H9 (cell line): ENCODE data around the gene PRUNE2. TPM values are rescaled to one million over a fixed set of nuclear protein-coding genes. Genes with fewer than 3 reads are reported as not detected.

Source experiments
- DNase-seq: peaks from one replicate; pipeline ENCODE4 v3.0.0-alpha.2; 2017
- H2AFZ ChIP-seq: one replicate; pipeline ENCODE4 v1.6.1; 2013; ENCODE audit warnings: mild to moderate bottlenecking, low read length, control low read depth, moderate library complexity
- H2AK5ac ChIP-seq: 2 replicates; pipeline ENCODE4 v1.6.1; 2013; ENCODE audit warnings: low read length, control low read depth, mixed read lengths; ENCODE audit not compliant: insufficient read length
- H2BK120ac ChIP-seq: one replicate; pipeline ENCODE4 v1.6.1; 2013; ENCODE audit warnings: low read depth, mild to moderate bottlenecking, low read length, control low read depth, inconsistent platforms; ENCODE audit not compliant: poor library complexity, severe bottlenecking
- H2BK12ac ChIP-seq: 2 replicates; pipeline ENCODE4 v1.6.1; 2013; ENCODE audit warnings: low read length, control low read depth, mixed read lengths, low read depth; ENCODE audit not compliant: insufficient read length
- H2BK15ac ChIP-seq: 2 replicates; pipeline ENCODE4 v1.6.1; 2013; ENCODE audit warnings: low read depth, low read length, control low read depth
- H2BK20ac ChIP-seq: one replicate; pipeline ENCODE4 v1.6.1; 2013; ENCODE audit warnings: low read depth, mild to moderate bottlenecking, low read length, control low read depth, inconsistent platforms; ENCODE audit not compliant: poor library complexity, severe bottlenecking
- H2BK5ac ChIP-seq: 2 replicates; pipeline ENCODE4 v1.6.1; 2013; ENCODE audit warnings: low read length, control low read depth, mixed read lengths; ENCODE audit not compliant: insufficient read length
- H3K14ac ChIP-seq: 2 replicates; pipeline ENCODE4 v1.6.1; 2013; ENCODE audit warnings: low read length, control low read depth; ENCODE audit not compliant: insufficient read depth
- H3K18ac ChIP-seq: 2 replicates; pipeline ENCODE4 v1.6.1; 2013; ENCODE audit warnings: low read depth, mild to moderate bottlenecking, mixed read lengths, low read length, control low read depth; ENCODE audit not compliant: insufficient read length
- H3K23ac ChIP-seq: 2 replicates; pipeline ENCODE4 v1.6.1; 2013; ENCODE audit warnings: low read length, control low read depth, mixed read lengths, low read depth; ENCODE audit not compliant: insufficient read length
- H3K23me2 ChIP-seq: 2 replicates; pipeline ENCODE4 v1.6.1; 2013; ENCODE audit warnings: low read depth, mild to moderate bottlenecking, mixed read lengths, low read length, control low read depth; ENCODE audit not compliant: insufficient read length, poor library complexity, severe bottlenecking
- H3K27ac ChIP-seq: 2 replicates; pipeline ENCODE4 v1.5.1; 2013; ENCODE audit warnings: low read length, control low read depth, mixed read lengths, low read depth; ENCODE audit not compliant: insufficient read length
- H3K27me3 ChIP-seq: 2 replicates; pipeline ENCODE4 v1.6.1; 2013; ENCODE audit warnings: low read length, control low read depth, inconsistent platforms; ENCODE audit not compliant: insufficient read depth
- H3K4ac ChIP-seq: 2 replicates; pipeline ENCODE4 v1.6.1; 2013; ENCODE audit warnings: low read depth, mild to moderate bottlenecking, control low read depth, inconsistent platforms, low read length, moderate library complexity
- H3K4me1 ChIP-seq: 2 replicates; pipeline ENCODE4 v1.6.1; 2013; ENCODE audit warnings: low read length, control low read depth, inconsistent platforms; ENCODE audit not compliant: insufficient read depth
- H3K4me2 ChIP-seq: 2 replicates; pipeline ENCODE4 v1.6.1; 2013; ENCODE audit warnings: low read length, control low read depth, mixed read lengths; ENCODE audit not compliant: insufficient read length, insufficient read depth
- H3K56ac ChIP-seq: 2 replicates; pipeline ENCODE4 v1.6.1; 2013; ENCODE audit warnings: low read depth, mild to moderate bottlenecking, mixed read lengths, low read length, control low read depth; ENCODE audit not compliant: insufficient read length
- H3K79me1 ChIP-seq: 2 replicates; pipeline ENCODE4 v1.6.1; 2013; ENCODE audit warnings: low read depth, mild to moderate bottlenecking, moderate library complexity, low read length, control low read depth, inconsistent platforms; ENCODE audit not compliant: insufficient read depth, poor library complexity, severe bottlenecking
- H3K79me2 ChIP-seq: 2 replicates; pipeline ENCODE4 v1.6.1; 2013; ENCODE audit warnings: low read length, control low read depth, inconsistent platforms; ENCODE audit not compliant: insufficient read depth
- H3K9ac ChIP-seq: 2 replicates; pipeline ENCODE4 v1.6.1; 2013; ENCODE audit warnings: low read length, control low read depth, mixed read lengths; ENCODE audit not compliant: insufficient read length; ENCODE audit errors: extremely low read depth
- H3K9me3 ChIP-seq: one replicate; pipeline ENCODE4 v1.6.1; 2013; ENCODE audit warnings: low read depth, low read length, inconsistent platforms; ENCODE audit not compliant: control insufficient read depth
- H3T11ph ChIP-seq: one replicate; pipeline ENCODE4 v1.6.1; 2013; ENCODE audit warnings: mild to moderate bottlenecking, low read length, control low read depth, inconsistent platforms
- H4K20me1 ChIP-seq: one replicate; pipeline ENCODE4 v1.6.1; 2013; ENCODE audit not compliant: control insufficient read depth, insufficient read length, insufficient read depth
- H4K5ac ChIP-seq: 2 replicates; pipeline ENCODE4 v1.6.1; 2013; ENCODE audit warnings: low read depth, mild to moderate bottlenecking, mixed read lengths, low read length, control low read depth; ENCODE audit not compliant: insufficient read length
- H4K8ac ChIP-seq: replicated peaks from 2 replicates; pipeline ENCODE4 v1.6.1; 2013; ENCODE audit warnings: low read length, control low read depth, mixed read lengths, low read depth; ENCODE audit not compliant: insufficient read length
- H4K91ac ChIP-seq: 2 replicates; pipeline ENCODE4 v1.6.1; 2013; ENCODE audit warnings: low read depth, mild to moderate bottlenecking, moderate library complexity, mixed read lengths, low read length, control low read depth; ENCODE audit not compliant: insufficient read length
- H3K27ac Mint-ChIP-seq, 3 experiments: 2 replicates in 2 of 3; 3 replicates in 1 of 3; pipeline ENCODE4 v1.8.0; 2020 to 2021; ENCODE audit warnings: mixed read lengths in 3 of 3, mild to moderate bottlenecking in 1 of 3, moderate library complexity in 1 of 3
- H3K27me3 Mint-ChIP-seq: 2 replicates; pipeline ENCODE4 v1.8.0; 2021; ENCODE audit warnings: low read depth, mild to moderate bottlenecking, moderate library complexity, mixed read lengths
- H3K36me3 Mint-ChIP-seq, 3 experiments: 2 replicates in 2 of 3; 3 replicates in 1 of 3; pipeline ENCODE4 v1.8.0; 2020 to 2021; ENCODE audit warnings: low read depth in 3 of 3, mixed read lengths in 3 of 3; ENCODE audit not compliant: insufficient read depth in 1 of 3
- H3K4me1 Mint-ChIP-seq, 2 experiments: 2 replicates each; pipeline ENCODE4 v1.8.0; 2020; ENCODE audit warnings: mixed read lengths in 2 of 2
- H3K4me3 Mint-ChIP-seq, 2 experiments: 2 replicates in 1 of 2; 3 replicates in 1 of 2; pipeline ENCODE4 v1.8.0; 2020 to 2021; ENCODE audit warnings: mild to moderate bottlenecking in 2 of 2, mixed read lengths in 2 of 2, moderate library complexity in 1 of 2
- H3K9me3 Mint-ChIP-seq, 2 experiments: 2 replicates in 1 of 2; 3 replicates in 1 of 2; pipeline ENCODE4 v1.8.0; 2020; ENCODE audit warnings: mild to moderate bottlenecking in 2 of 2, mixed read lengths in 2 of 2, moderate library complexity in 1 of 2
- CTCF ChIP-seq: fragments of 200-600 bp; sonication (generic); conservative IDR thresholded peaks from 3 replicates; pipeline ENCODE4 v1.8.0; 2021; ENCODE audit warnings: antibody characterized with exemption, mild to moderate bottlenecking
- WGBS: extraction: QIAGEN DNeasy Blood & Tissue Kit; methylation state at CpG from one replicate; pipeline ENCODE4 v1.1.7; 2013; ENCODE audit warnings: missing lambda C conversion rate, low lambda C conversion rate, mixed read lengths; ENCODE audit not compliant: insufficient read length; ENCODE audit errors: extremely low coverage; 5-methylcytosine and 5-hydroxymethylcytosine counted together
- total RNA-seq: library from RNA; stranded (reverse); gene quantifications from 2 replicates; pipeline ENCODE4 v1.2.1, GENCODE V29; 2021

Gene PRUNE2
- total RNA-seq, 1 experiment from 2014 or later, result 12.1 TPM

- H3K27ac ChIP-seq, result no peak overlapping the region
- no peak overlapping the region for H2BK15ac ChIP-seq
- 0 out of 7 replicates have a peak overlapping the region, but pooled peaks of 1 of the 3 experiments have one; percentile 63 for H3K27ac Mint-ChIP-seq
- no peak for DNase-seq
- H2BK120ac ChIP-seq, result no peak overlapping the region
- no peak overlapping the region for H3K23ac ChIP-seq
- H3K9me3 ChIP-seq, result no peaks in the 10 kb centered on the region
- H3K79me2 ChIP-seq, result no peaks in the 10 kb centered on the region
- H2AFZ ChIP-seq, result no peak overlapping the region
- no peak overlapping the region for H3K4ac ChIP-seq
- H3K23me2 ChIP-seq, result no peaks in the 10 kb centered on the region
- H2BK5ac ChIP-seq, result no peak overlapping the region
- H3K4me1 Mint-ChIP-seq, result peaks cover 24 to 32% of the 10 kb centered on the region in 2 experiments
- no peaks in the 10 kb centered on the region for H3K79me1 ChIP-seq
- peaks cover 8% of the 10 kb centered on the region; the same call in 1 of the 2 replicates for H3K4me1 ChIP-seq
- H3K4me3 Mint-ChIP-seq, result no peak overlapping the region
- no peak overlapping the region for H2BK20ac ChIP-seq
- H3T11ph ChIP-seq, result no peak overlapping the region
- H3K14ac ChIP-seq, result no peak overlapping the region
- no peaks in the 10 kb centered on the region for H3K27me3 ChIP-seq
- no peaks in the 10 kb centered on the region for H3K27me3 Mint-ChIP-seq
- no peak for TF ChIP-seq CTCF
- no CpG with 5 or more reads among the region's 1 CpG for WGBS
- no peak overlapping the region for H4K8ac ChIP-seq
- H4K5ac ChIP-seq, result no peak overlapping the region
- no peak overlapping the region for H4K91ac ChIP-seq
- H3K56ac ChIP-seq, result no peak overlapping the region
- H3K9me3 Mint-ChIP-seq, result no peaks in the 10 kb centered on the region
- H3K4me2 ChIP-seq, result no peak overlapping the region
- no peak overlapping the region for H2AK5ac ChIP-seq
- no peak overlapping the region for H3K9ac ChIP-seq
- no peaks in the 10 kb centered on the region for H4K20me1 ChIP-seq
- no peaks in the 10 kb centered on the region for H3K36me3 Mint-ChIP-seq
- no peak overlapping the region for H3K18ac ChIP-seq
- no peak overlapping the region for H2BK12ac ChIP-seq
Observed at GRCh38 chr9:76654575-76654974, 251.3 kb downstream of the PRUNE2 start.
